Endothelial cell (in vitro differentiated cells): Measurements from ENCODE around the gene CCT8L2. TPM values are rescaled to one million over a fixed set of nuclear protein-coding genes. Genes with fewer than 3 reads are reported as not detected.
"Not testable (repeated sequence)": the region's sequence is repeated elsewhere in the genome, so short reads cannot be mapped to it uniquely, and the experiment has no call there.

Experiments
- DNase-seq: peaks from one replicate; pipeline ENCODE4 v3.0.0; 2021; ENCODE audit warnings: low spot score
- H3K27ac Mint-ChIP-seq: one replicate; pipeline ENCODE4 v1.8.0; 2021; ENCODE audit warnings: mixed read lengths, inconsistent platforms; ENCODE audit not compliant: unreplicated experiment
- H3K27me3 Mint-ChIP-seq: one replicate; pipeline ENCODE4 v1.8.0; 2021; ENCODE audit warnings: mild to moderate bottlenecking, moderate library complexity, mixed read lengths, inconsistent platforms; ENCODE audit not compliant: unreplicated experiment
- H3K36me3 Mint-ChIP-seq: one replicate; pipeline ENCODE4 v1.8.0; 2021; ENCODE audit warnings: mild to moderate bottlenecking, low read depth, mixed read lengths, inconsistent platforms; ENCODE audit not compliant: unreplicated experiment
- H3K4me1 Mint-ChIP-seq: one replicate; pipeline ENCODE4 v1.8.0; 2021; ENCODE audit warnings: mild to moderate bottlenecking, mixed read lengths, inconsistent platforms; ENCODE audit not compliant: unreplicated experiment
- H3K4me3 Mint-ChIP-seq: one replicate; pipeline ENCODE4 v1.8.0; 2021; ENCODE audit warnings: mild to moderate bottlenecking, mixed read lengths, inconsistent platforms; ENCODE audit not compliant: unreplicated experiment
- H3K9me3 Mint-ChIP-seq: one replicate; pipeline ENCODE4 v1.8.0; 2021; ENCODE audit warnings: mixed read lengths, inconsistent platforms; ENCODE audit not compliant: unreplicated experiment
- total RNA-seq: library from RNA; stranded (reverse); fragmentation: NEBNext Ultra II Directional; extraction: Animal tissue kit (Norgen Biotek cat#: 25700); gene quantifications from one replicate; pipeline ENCODE4 v1.2.1, GENCODE V29; 2021; ENCODE audit not compliant: unreplicated experiment
- TF ChIP-seq, protein P1 (sequence below): fragments of 200-600 bp; sonication (generic); IDR thresholded peaks from one replicate; pipeline ENCODE4 v1.5.0; 2021; ENCODE audit warnings: antibody characterized with exemption; ENCODE audit not compliant: unreplicated experiment

The CCT8L2 gene
- total RNA-seq, 1 donor from 2014 or later, result not detected

DNA sequence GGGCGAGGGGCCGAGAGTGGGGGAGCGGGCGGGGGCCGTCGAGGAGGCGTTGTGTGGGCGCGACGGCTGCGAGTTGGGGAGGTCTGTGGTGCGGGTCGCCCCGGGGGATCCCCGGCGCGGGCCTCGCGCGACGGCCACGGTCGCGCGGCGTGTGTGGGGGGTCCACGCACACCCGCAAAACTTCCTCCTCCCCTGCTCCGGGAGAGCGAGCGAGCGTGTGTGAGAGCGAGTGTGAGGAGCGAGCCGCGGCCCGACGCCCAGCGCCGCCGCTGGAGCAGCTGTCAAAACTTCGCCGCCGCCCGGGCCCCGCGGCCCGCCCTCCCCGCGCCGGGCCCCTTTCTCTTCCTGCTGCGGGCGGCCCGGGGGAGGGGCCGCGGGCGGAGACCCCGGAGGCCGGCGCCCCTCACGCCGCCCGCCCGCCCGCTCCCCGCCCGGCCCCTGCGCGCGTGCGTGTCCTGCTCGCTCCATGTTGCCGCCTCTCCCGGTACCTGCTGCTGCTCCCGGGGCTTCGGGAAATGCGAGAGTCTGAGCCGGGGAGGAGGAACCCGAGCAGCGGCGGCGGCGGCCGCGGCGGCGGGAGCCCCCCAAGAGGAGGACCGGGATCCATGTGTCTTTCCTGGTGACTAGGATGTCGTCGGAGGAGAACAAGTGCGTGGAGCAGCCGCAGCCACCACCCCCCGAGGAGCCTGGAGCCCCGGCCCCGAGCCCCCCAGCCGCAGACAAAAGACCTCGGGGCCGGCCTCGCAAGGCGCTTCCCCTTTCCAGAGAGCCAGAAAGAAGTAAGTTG is 9.0 kb upstream of the CCT8L2 start:
- peaks cover 12% of the 10 kb centered on the region for H3K27me3 Mint-ChIP-seq
- peaks cover 8% of the 10 kb centered on the region for H3K36me3 Mint-ChIP-seq
- TF ChIP-seq, protein P1, sequence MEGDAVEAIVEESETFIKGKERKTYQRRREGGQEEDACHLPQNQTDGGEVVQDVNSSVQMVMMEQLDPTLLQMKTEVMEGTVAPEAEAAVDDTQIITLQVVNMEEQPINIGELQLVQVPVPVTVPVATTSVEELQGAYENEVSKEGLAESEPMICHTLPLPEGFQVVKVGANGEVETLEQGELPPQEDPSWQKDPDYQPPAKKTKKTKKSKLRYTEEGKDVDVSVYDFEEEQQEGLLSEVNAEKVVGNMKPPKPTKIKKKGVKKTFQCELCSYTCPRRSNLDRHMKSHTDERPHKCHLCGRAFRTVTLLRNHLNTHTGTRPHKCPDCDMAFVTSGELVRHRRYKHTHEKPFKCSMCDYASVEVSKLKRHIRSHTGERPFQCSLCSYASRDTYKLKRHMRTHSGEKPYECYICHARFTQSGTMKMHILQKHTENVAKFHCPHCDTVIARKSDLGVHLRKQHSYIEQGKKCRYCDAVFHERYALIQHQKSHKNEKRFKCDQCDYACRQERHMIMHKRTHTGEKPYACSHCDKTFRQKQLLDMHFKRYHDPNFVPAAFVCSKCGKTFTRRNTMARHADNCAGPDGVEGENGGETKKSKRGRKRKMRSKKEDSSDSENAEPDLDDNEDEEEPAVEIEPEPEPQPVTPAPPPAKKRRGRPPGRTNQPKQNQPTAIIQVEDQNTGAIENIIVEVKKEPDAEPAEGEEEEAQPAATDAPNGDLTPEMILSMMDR, result no peak
- no peak overlapping the region for H3K27ac Mint-ChIP-seq
- DNase-seq, result no peak
- H3K4me1 Mint-ChIP-seq, result no peaks in the 10 kb centered on the region
- H3K4me3 Mint-ChIP-seq, result no peak overlapping the region
- H3K9me3 Mint-ChIP-seq, result peaks cover 18% of the 10 kb centered on the region

DNA sequence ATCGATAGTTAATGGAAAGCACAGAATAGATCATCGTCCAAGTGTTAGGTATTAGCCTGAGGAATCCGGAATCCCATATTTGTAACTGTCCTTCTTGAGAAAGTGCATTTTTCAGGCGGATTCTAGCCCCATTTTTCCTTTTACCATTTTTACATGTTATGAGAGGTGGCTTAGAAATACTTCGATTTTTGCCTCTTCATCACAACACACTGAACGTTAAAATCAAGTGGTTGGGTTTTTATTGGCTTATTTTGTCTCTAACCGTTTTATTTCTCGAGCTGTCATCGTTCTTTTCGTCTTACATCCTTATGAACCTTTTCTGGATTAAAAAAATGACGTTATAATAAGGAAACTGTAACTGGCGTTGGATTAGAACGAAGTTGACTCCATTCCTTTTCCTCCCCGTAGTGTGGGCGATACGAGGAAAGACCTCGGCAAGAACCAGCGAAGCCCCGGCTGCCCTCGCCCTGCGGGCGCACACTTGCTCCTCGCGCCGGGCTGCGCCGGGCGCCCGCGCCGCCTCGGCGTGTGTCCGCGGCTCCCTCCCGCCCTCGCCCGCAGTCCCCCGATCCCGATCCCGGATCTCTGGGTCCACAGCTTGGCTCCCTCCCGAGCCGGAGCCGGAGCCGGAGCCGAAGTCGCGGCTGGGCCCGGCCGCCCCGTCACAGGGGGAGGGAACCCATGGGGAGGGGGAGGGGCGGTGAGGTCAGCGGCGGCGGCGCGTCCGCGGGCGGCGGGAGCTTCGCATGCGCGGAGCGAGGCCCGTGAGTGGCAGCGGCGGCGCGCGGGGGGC is 8.2 kb upstream of the CCT8L2 start:
- Mint-ChIP-seq H3K9me3 (peaks cover 23% of the 10 kb centered on the region), H3K27me3 (peaks cover 12% of the 10 kb centered on the region), H3K36me3 (peaks cover 11% of the 10 kb centered on the region)
- not testable (repeated sequence) for H3K4me3 Mint-ChIP-seq, H3K4me1 Mint-ChIP-seq, H3K27ac Mint-ChIP-seq, DNase-seq

DNA sequence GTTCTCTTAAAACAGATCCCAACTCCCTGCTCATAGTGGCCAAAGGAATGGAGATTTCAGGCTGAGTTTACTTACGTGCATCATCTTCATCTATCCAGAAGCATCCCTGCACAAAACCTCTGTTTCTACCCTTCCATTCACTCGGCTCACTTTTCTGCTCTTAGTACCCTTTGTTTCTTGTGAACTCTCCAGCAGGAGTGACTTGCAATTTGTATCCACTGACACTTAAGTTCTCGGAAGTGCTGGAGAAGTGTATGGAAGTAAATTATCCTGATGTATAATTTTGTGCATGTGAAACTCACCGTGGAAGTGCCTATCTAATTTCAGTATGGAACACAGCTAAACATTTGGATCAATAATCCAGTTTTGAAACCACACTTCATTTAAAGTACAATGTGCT is 7.0 kb upstream of the CCT8L2 start:
- DNase-seq, H3K4me3 Mint-ChIP-seq, H3K4me1 Mint-ChIP-seq, H3K27ac Mint-ChIP-seq: not testable (repeated sequence)
- H3K36me3 Mint-ChIP-seq, result peaks cover 11% of the 10 kb centered on the region
- H3K9me3 Mint-ChIP-seq, result peaks cover 30% of the 10 kb centered on the region
- peaks cover 12% of the 10 kb centered on the region for H3K27me3 Mint-ChIP-seq

DNA sequence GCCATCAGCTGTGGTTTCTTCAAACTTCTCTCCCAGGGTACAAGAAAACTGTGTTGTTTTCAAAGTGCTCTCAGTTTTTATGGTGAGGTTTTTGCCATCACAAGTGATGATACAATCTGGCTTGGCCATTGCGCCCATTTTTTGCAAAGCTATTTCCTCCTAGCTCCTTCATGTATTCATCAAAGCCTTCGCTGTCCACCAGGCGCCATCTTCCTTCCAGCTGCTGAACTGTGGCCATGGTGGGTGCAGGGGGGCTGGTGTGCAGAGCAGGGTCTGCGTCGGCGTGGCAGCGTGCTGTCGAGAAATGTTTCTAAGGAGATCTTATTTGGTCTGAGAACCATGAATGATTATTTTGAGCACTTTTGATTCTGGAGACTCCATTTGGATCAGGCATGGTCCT is 2.6 kb upstream of the CCT8L2 start:
- H3K9me3 Mint-ChIP-seq, result peaks cover 29% of the 10 kb centered on the region
- H3K4me1 Mint-ChIP-seq, H3K4me3 Mint-ChIP-seq, H3K27ac Mint-ChIP-seq, H3K36me3 Mint-ChIP-seq, DNase-seq, H3K27me3 Mint-ChIP-seq: not testable (repeated sequence)

DNA sequence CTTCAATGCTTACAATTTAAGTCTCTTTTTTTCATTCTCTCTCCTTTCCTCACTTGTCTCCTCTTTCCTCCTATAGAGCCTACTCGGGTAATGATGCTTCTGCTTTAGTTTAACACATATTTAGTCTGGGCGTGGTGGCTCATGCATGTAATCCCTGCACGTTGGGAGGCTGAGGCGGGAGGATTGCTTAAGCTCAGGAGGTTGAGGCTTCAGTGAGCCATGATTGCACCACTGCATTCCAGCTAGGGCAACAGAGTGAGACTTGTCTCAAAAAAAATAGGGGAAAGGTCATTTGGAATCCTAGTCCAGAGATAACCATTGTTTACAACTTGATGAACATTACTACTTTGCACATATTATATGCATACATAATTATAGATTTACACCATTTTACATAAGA is 1.4 kb upstream of the CCT8L2 start:
- H3K27me3 Mint-ChIP-seq, result peaks cover 5% of the 10 kb centered on the region
- peaks cover 8% of the 10 kb centered on the region for H3K36me3 Mint-ChIP-seq
- H3K9me3 Mint-ChIP-seq, result peaks cover 25% of the 10 kb centered on the region
- peak overlapping the region; percentile 35 for H3K4me3 Mint-ChIP-seq
- DNase-seq, result no peak
- H3K27ac Mint-ChIP-seq, result no peak overlapping the region
- no peaks in the 10 kb centered on the region for H3K4me1 Mint-ChIP-seq
- TF ChIP-seq, protein P1, result no peak

DNA sequence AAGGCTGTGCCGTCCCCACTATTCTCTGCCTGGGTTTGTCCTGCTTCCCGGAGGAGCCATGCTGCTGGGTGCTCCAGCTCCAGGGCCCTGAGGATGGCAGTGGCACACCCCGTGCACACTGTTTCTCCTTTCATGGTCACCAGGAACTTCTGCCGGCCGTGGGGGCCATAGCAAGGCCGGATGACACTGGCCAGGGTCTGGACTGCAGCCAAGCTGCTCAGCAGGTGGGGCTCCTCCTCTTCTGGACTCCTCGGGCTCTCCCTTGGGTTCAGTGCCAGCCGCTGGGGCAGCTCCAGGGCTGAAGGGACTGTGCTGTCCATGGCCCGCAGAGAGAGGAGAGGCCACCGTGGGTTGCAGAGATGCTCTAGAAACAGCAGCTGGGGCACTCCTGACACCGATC is 379 bp downstream of the CCT8L2 start:
- not testable (repeated sequence) for DNase-seq, H3K4me3 Mint-ChIP-seq
- H3K9me3 Mint-ChIP-seq, result peaks cover 25% of the 10 kb centered on the region

DNA sequence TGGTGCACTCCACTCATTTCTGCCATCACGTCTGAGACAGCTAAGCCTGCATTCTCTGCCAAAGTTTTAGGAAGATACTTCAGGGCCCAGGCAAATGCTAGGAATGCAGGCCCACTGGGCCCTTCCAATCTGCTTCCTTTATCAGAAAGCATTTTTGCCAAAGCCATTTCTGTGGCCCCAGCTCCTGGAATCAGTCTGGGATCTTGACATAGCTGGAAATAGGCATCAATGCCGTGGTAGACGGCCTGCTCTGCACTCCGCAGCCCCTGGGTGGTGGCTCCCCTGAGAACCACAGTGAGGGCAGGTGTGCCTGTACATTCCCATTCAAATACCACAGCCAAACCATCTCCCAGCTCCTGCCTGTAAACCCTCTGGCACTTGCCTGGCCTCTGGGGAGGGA is 1.5 kb downstream of the CCT8L2 start:
- not testable (repeated sequence) for H3K36me3 Mint-ChIP-seq, DNase-seq, H3K4me3 Mint-ChIP-seq, H3K4me1 Mint-ChIP-seq, H3K27ac Mint-ChIP-seq, H3K27me3 Mint-ChIP-seq
- peaks cover 20% of the 10 kb centered on the region for H3K9me3 Mint-ChIP-seq

More for the DNA sequence above, 379 bp downstream of the CCT8L2 start:
- H3K36me3 Mint-ChIP-seq, H3K27me3 Mint-ChIP-seq, H3K4me1 Mint-ChIP-seq, H3K27ac Mint-ChIP-seq: not testable (repeated sequence)
